ENCODE results near the gene FSIP1. TPM values are rescaled to one million over a fixed set of nuclear protein-coding genes. Genes with fewer than 3 reads are reported as not detected.

FSIP1 gene
- total and polyA plus RNA-seq, 9 donors, result 0.13 to 6.8 (median 0.79) TPM

DNA sequence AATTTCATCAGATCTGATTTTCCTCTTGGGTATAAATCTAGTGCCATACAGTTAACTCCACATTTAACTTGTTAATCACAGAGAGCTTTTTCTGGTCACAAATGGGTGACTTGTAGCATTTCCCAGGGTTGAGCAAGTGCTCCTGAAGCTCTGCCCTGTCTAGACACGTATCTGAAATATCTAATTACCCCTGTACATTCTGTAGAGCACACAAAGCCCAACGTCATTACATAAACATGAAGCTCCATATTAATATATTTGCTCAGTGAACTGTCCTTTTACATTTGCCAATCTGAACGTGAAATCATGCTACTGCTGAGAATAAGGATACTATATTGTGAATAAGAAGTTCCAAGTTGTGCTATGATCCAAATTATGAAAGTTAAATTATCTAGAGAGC lies 152.7 kb downstream of the FSIP1 start:
- TF ChIP-seq EP300 (IDR thresholded peaks at IDR 0.05) (no peak), POLR2A (IDR thresholded peaks at IDR 0.05) (no peak), CTCF (IDR thresholded peaks at IDR 0.05) (no peak)
- no peak overlapping the region for H3K4me3 ChIP-seq
- DNase-seq, result no peak
- H3K36me3 ChIP-seq, result no peaks in the 10 kb centered on the region
- no peaks in the 10 kb centered on the region for H3K27me3 ChIP-seq
- peaks cover 14% of the 10 kb centered on the region for H3K4me1 ChIP-seq (ENCODE audit: insufficient read depth)
- intact Hi-C loops (cut with DNase I), result no loop called here
- no peak overlapping the region for H3K27ac ChIP-seq
- 89 to 96% (median 96%) methylated on average over 3 of the region's 3 CpGs for WGBS, 3 donors
- no peaks in the 10 kb centered on the region for H3K9me3 ChIP-seq

GRCh38 chr15:39629371-39629770 lies 153.3 kb downstream of the FSIP1 start:
- Histone ChIP-seq H3K9me3 (no peaks in the 10 kb centered on the region), H3K4me3 (no peak overlapping the region), H3K36me3 (no peaks in the 10 kb centered on the region), H3K27me3 (no peaks in the 10 kb centered on the region), H3K4me1 (ENCODE audit: insufficient read depth) (peaks cover 18% of the 10 kb centered on the region), H3K27ac (no peak overlapping the region)
- 85 to 89% (median 86%) methylated on average over 5 of the region's 5 CpGs for WGBS, 3 donors
- intact Hi-C loops (cut with DNase I), result no loop called here
- DNase-seq, result no peak
- TF ChIP-seq POLR2A (IDR thresholded peaks at IDR 0.05) (no peak), EP300 (IDR thresholded peaks at IDR 0.05) (no peak)

DNA sequence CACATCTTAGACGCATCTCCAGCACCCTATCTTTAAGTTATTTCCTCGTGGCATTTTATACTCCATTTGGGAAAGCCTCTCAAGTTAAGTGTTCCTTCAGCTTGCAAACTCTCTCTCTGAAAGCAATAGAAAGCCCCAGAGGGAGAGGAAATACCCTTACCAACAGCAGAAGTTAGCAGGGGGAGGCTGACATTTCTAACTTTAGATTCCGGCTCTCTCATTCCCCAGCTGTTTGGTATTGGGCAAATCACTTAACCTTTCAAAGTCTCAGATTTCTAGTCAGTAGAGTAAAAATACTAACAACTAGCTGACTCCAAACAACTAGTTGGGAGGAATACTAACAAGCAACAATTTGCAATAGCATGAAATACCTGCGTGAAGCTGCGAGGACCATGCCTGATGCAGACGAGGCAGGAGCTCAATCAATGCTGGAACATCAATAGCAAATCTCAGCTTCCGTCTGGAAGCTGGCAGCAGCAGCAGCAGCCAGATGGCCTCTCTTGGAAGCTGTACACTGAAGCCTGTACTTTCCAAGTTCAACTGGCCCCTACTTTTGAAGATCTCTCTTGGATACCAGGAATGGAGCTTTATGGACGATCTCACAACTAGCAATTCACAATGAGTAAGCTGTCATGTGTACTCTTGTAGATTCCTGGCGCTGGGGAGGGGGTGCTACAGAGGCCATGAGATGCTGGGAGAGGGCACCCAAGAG lies 153.9 kb downstream of the FSIP1 start:
- H3K27me3 ChIP-seq, result no peaks in the 10 kb centered on the region
- H3K4me3 ChIP-seq, result no peak overlapping the region
- 42 to 56% (median 56%) methylated on average over 9 of the region's 9 CpGs for WGBS, 3 donors
- no peak for DNase-seq
- peaks cover 18% of the 10 kb centered on the region for H3K4me1 ChIP-seq (ENCODE audit: insufficient read depth)
- no peaks in the 10 kb centered on the region for H3K36me3 ChIP-seq
- no peaks in the 10 kb centered on the region for H3K9me3 ChIP-seq
- no peak for TF ChIP-seq CTCF (IDR thresholded peaks at IDR 0.05)
- TF ChIP-seq EP300 (IDR thresholded peaks at IDR 0.05), result no peak
- no peak for TF ChIP-seq POLR2A (IDR thresholded peaks at IDR 0.05)
- intact Hi-C loops (cut with DNase I), result no loop called here
- no peak overlapping the region for H3K27ac ChIP-seq

- intact Hi-C loops (cut with DNase I), result no loop called here
- H3K27me3 ChIP-seq, result no peaks in the 10 kb centered on the region
- no peaks in the 10 kb centered on the region for H3K36me3 ChIP-seq
- H3K4me3 ChIP-seq, result no peak overlapping the region
- TF ChIP-seq POLR2A (IDR thresholded peaks at IDR 0.05) (no peak), EP300 (IDR thresholded peaks at IDR 0.05) (no peak), CTCF (IDR thresholded peaks at IDR 0.05) (no peak)
- no peak for DNase-seq
- WGBS, 3 donors, result 48 to 55% (median 49%) methylated on average over 5 of the region's 5 CpGs
- H3K4me1 ChIP-seq (ENCODE audit: insufficient read depth), result peaks cover 18% of the 10 kb centered on the region
- H3K9me3 ChIP-seq, result no peaks in the 10 kb centered on the region
- no peak overlapping the region for H3K27ac ChIP-seq
Measured at GRCh38 chr15:39628144-39628508, 154.5 kb downstream of the FSIP1 start.

DNA sequence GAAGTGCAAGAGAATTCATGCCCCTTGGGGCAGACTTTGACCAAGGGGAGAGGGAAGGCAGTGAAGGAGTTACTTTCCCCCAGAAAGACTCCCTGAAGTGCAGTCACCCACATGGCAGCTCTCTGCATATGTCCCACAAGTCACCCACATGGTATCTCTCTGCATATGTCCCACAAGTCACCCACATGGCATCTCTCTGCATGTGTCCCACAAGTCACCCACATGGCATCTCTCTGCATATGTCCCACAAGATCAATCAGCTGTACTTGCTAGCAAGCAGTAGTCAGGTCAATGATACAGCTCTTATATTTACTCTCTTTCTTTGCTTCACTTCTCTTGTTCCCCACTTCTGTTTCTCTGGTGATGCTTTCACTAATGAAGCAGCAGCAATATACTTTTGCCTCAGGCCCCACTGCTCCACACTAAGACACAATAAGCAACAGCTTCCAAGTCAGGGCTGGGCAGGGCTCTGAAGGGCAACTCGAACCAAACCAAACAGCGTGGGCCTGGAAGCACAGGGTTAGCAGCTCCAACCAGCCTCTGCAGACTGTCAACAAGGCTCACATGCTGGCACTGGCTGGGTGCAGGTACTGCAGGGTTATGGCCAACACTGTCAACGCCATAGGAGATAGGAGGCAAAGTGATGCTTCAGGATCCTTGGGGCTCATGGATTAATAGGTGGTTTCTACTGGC lies 155.0 kb downstream of the FSIP1 start:
- H3K36me3 ChIP-seq, result no peaks in the 10 kb centered on the region
- no peaks in the 10 kb centered on the region for H3K9me3 ChIP-seq
- H3K27me3 ChIP-seq, result no peaks in the 10 kb centered on the region
- intact Hi-C loops (cut with DNase I), result no loop called here
- TF ChIP-seq EP300 (IDR thresholded peaks at IDR 0.05), result no peak
- TF ChIP-seq CTCF (IDR thresholded peaks at IDR 0.05), result no peak
- TF ChIP-seq POLR2A (IDR thresholded peaks at IDR 0.05), result no peak
- DNase-seq, result no peak
- no peak overlapping the region for H3K27ac ChIP-seq
- 93 to 96% (median 93%) methylated on average over 3 of the region's 3 CpGs for WGBS, 3 donors
- H3K4me3 ChIP-seq, result no peak overlapping the region
- H3K4me1 ChIP-seq (ENCODE audit: insufficient read depth), result peaks cover 18% of the 10 kb centered on the region

All from ovary (tissue), 9 donors.